GM19328 (cell line): ENCODE results near the gene PPP1R9A.

Experiments
- ATAC-seq: cut with Tn5 transposase; IDR thresholded peaks from one replicate; pipeline ENCODE4 v1.9.1; 2021; ENCODE audit warnings: mild to moderate bottlenecking, moderate library complexity; ENCODE audit not compliant: unreplicated experiment

The PPP1R9A gene

GRCh38 chr7:95092324-95092723 is 184.9 kb downstream of the PPP1R9A start:
- ATAC-seq: no peak

GRCh38 chr7:95095259-95095965 is 188.0 kb downstream of the PPP1R9A start:
- ATAC-seq: no peak

DNA sequence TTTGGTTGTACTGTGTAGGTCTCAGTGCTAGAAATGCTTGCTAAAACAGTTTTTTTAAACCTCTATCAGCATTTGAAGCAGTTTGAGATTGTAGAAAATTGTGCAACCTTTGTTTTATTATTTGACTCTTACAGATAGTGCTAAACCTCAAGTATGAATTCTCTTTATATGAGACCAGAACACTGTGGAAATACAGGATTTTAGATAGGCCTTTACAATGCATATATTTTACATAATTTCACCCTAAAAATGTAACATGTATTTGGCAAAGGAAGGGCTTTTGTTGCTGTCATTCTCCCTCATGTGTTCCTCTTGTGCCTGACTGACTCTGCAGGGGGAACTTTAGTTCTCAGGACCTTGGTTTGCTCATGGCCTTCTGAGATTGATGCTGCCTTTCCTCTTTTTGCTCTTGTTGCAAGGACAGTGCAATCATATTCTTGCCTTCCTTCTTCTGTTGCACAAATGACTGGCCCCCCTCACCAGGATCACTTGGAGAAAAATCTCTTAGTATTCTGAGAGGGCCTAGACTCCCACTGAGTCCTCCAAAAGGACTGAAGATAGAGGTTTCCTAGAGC is 188.7 kb downstream of the PPP1R9A start:
- ATAC-seq: no peak

DNA sequence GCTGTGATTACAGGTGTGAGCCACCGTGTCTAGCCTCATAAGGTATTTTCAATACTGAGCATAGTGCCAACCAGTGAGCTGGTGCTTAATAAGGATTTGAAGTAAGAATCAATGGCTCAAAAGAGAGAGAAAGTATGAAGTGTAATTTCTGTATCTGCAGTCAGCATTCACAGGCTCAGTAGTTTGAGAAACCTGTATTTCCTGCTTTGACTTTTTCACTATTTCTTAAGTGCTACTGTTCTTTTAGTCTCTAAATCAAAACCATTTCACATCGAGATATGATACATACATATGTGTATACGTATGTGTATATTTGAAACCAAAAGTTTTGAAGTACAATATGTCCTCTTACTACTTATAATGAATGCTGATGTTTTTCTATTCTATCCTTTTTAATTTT is 189.9 kb downstream of the PPP1R9A start:
- no peak for ATAC-seq

DNA sequence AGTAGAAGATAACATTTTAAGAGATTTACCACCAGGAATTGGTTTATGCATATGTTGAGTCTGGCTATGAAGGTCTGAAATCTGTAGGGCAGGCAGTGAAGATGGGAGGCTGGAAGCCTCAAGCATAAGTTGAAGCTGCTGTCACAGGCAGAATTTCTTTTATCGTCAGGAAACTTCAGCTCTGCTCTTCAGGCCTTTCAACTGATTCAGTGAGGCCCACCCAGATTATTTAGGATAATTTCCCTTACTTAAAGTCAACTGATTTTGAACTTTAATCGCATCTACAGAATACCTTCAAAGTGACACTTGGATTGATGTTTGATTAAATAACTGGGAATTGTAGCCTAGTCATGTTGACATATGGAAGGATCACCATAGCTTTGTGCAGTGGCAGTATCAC is 190.5 kb downstream of the PPP1R9A start:
- ATAC-seq: no peak

DNA sequence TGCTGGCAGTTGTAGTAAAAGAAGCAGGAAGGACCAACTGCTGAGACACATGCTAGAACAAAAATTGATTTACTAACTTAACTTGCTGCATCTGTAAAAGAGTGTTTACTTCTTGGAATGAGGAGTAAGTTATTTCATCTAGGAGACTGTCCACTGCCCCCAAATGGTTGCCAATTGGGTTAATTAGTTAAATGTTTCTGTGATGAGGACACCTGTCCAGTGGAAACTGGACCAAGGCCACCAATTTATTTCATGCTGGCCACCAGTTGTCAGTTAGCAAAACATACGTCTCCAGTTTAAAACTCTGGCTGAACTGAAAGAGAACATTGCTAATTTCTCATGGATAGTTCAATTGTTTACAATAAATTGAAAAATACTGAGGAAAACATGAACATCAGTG is 191.7 kb downstream of the PPP1R9A start:
- no peak for ATAC-seq

- ATAC-seq: no peak
These were observed 194.0 kb downstream of the PPP1R9A start for GRCh38 chr7:95101422-95101821.

GRCh38 chr7:95102662-95103061 is 195.3 kb downstream of the PPP1R9A start:
- no peak for ATAC-seq

GRCh38 chr7:95104739-95105138 is 197.3 kb downstream of the PPP1R9A start:
- ATAC-seq: no peak

DNA sequence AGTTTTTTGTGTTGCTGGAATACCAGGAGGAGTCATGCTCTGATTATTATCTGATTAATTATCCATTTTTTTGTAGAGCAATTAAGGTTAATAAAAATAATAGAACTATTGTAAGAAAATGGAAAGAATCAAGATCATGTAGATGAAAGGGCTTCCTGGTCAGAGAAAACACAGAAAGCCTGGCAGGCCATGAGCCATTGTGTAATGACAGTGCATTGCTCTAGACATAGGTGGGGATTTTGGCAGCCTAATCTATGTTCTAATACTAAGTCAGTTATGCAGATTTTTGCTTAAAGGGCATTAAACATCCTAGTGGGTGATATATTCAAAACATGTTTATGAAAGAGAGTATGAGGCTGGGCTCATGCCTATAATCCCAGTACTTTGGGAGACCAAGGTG is 198.2 kb downstream of the PPP1R9A start:
- no peak for ATAC-seq

DNA sequence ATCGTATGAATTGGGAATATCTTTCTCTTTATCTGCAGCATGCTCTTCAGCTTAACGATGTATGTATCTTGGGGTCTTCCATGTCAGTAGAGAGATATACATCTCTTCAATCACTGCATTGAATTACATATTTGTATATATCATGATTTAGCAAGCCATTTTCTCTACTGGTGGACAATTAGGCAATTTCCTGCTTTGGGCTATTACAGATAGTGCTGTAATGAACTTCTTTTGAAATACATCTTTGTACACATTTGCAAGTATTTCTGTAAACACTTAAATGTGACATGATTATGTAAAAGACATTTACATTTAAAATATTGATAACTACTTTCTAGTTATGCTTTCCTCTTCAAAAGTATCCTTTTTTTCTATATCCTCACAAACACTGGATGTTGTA is 199.0 kb downstream of the PPP1R9A start:
- no peak for ATAC-seq

GRCh38 chr7:95110707-95111106 is 203.3 kb downstream of the PPP1R9A start:
- ATAC-seq: no peak

- no peak for ATAC-seq
These were observed 206.2 kb downstream of the PPP1R9A start for GRCh38 chr7:95113590-95113989.

DNA sequence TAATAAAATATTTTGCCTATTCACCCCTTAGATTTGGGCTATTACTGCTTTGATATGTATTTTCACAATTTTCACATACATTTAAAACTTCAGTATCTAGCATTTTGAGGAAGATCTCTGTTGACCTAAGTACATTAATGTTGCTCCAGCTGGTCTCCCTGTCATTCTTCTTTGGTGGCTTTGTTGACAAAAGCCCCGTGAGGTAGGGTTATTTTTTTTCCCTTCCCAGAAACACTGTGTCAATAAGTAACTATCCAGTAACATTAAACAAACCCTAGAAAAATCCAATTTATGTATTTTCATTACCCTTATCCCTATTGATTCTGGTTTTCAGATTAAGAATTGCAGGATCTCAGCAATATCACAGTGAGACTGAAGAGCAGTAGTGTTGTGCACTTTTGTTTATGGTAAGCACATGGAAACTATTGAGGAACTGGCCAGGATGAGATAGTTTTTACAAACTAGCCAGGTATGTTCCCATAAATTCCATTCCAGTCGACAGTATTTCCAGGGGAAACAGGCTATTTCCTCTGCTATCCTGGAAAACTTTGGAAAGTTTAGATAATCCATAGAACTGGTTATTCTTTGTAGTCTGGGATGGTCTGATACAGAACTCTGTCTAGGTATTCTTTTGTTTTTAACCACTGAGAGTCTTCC is 218.8 kb downstream of the PPP1R9A start:
- no peak for ATAC-seq

DNA sequence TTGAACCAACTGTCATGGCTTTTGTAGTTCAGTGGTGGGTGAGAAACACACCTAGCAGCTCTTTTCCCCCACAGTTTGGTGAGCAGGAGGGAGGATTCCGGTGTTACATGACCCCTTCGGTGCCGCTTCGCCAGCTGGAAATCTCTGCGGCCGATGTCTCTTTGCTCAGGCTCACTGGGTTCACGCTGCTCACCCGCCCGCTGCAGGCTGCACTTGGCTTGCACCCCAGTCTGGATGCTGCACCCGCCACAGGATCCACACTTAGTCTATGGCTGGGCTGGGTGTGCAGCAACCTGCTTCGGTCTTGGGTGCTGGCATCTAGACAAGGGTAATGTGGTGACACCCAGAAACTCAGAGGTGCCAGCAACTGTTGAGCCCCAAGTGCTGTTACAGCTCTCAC is 225.1 kb downstream of the PPP1R9A start:
- no peak for ATAC-seq

- no peak for ATAC-seq
These were observed 232.5 kb downstream of the PPP1R9A start for GRCh38 chr7:95139922-95140321.

GRCh38 chr7:95141755-95142154 is 234.4 kb downstream of the PPP1R9A start:
- no peak for ATAC-seq

DNA sequence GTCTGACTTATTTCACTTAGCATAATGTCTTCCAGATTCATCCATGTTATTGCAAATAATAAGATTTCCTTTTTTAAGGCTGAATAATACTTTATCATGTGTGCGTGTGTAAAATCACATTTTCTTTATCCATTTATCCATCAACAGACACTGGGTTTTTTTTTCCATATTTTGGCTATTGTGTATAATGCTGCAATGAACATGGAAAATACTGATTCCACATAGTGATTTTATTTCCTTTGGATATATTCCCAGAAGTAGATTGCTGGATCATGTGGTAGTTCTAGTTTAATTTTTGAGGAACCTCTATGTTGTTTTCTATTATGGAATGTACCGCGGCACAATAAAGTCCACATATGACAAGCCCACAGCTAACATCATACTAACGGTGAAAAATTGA is 236.9 kb downstream of the PPP1R9A start:
- no peak for ATAC-seq

- no peak for ATAC-seq
These were observed 248.6 kb downstream of the PPP1R9A start for GRCh38 chr7:95155965-95156364.

- ATAC-seq: no peak
These were observed 250.0 kb downstream of the PPP1R9A start for GRCh38 chr7:95157381-95157780.

DNA sequence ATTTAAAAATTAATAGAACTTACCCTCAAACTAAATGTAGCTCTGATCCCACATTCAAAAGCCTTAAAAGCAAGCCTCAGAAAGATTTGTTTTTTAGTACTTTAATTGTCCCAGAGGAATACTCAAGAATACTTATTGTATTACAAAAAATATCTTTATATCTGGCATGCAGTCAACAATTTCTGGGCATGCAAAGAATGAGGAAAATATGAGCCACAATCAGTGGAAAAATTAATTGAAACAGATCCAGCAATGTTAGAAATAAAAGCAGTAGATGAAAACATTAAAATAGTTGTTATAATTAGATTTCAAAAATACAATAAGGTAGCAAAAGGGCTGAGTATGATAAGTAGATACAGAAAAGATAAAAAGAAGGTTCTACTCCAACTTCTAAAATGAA is 262.3 kb downstream of the PPP1R9A start:
- no peak for ATAC-seq

- ATAC-seq: no peak
These were observed 265.0 kb downstream of the PPP1R9A start for GRCh38 chr7:95172420-95172819.
